ENCODE measurements around the gene SPRR1B.

GRCh38 chr1:153001382-153001781 lies 29.6 kb upstream of the SPRR1B start, which contains the start of gene SPRR3:
- TF ChIP-seq CTCF (IDR thresholded peaks at IDR 0.05 in 8 of 11, conservative IDR thresholded peaks at IDR 0.05 in 3 of 11): no peak
- no peak for TF ChIP-seq POLR2A (IDR thresholded peaks at IDR 0.05)
- TF ChIP-seq POLR2AphosphoS5 (IDR thresholded peaks at IDR 0.05): no peak
